Astrocyte of the cerebellum (primary cell): ENCODE data around the gene STAMBPL1.
"Not testable (repeated sequence)": the region's sequence is repeated elsewhere in the genome, so short reads cannot be mapped to it uniquely, and the experiment has no call there.

Experiments used
- DNase-seq: peaks from one replicate; pipeline ENCODE4 v3.0.0-alpha.2; 2011; ENCODE audit warnings: low read depth
- H3K4me3 ChIP-seq: 2 replicates; pipeline ENCODE4 v1.5.1; 2011; ENCODE audit warnings: mild to moderate bottlenecking, low read depth, low read length, moderate library complexity
- CTCF ChIP-seq: IDR thresholded peaks from 2 replicates; pipeline ENCODE4 v1.5.1; 2012; ENCODE audit warnings: low read length, low read depth, moderate library complexity, mild to moderate bottlenecking; ENCODE audit errors: missing control alignments
- in situ Hi-C: cut with HindIII; loops from 2 replicates; pipeline ENCODE4 v1.10.0; 2017; ENCODE audit warnings: low sequenced_read_pairs

STAMBPL1 gene

GRCh38 chr10:88877298-88877697 lies 2.7 kb upstream of the STAMBPL1 start:
- no peak overlapping the region for H3K4me3 ChIP-seq
- no peak for TF ChIP-seq CTCF
- in situ Hi-C loops: no loop called here
- DNase-seq: no peak

- peak; percentile 32 for TF ChIP-seq CTCF
- peak overlapping the region; percentile 80 for H3K4me3 ChIP-seq
- peak; percentile 41 for DNase-seq
- in situ Hi-C loops: no loop called here
These were observed 434 bp downstream of the STAMBPL1 start for GRCh38 chr10:88880282-88881076.

GRCh38 chr10:88881320-88881719 lies 1.3 kb downstream of the STAMBPL1 start:
- DNase-seq: no peak
- in situ Hi-C loops: no loop called here
- TF ChIP-seq CTCF: no peak
- H3K4me3 ChIP-seq: peak overlapping the region; percentile 80

- no peak for TF ChIP-seq CTCF
- in situ Hi-C loops: no loop called here
- DNase-seq: no peak
- peak overlapping the region; percentile 80 for H3K4me3 ChIP-seq
These were observed 2.0 kb downstream of the STAMBPL1 start for GRCh38 chr10:88881922-88882645.

- in situ Hi-C loops, H3K4me3 ChIP-seq: not testable (repeated sequence)
- DNase-seq: peak; percentile 36
These were observed 2.8 kb downstream of the STAMBPL1 start for GRCh38 chr10:88882646-88883447.

- in situ Hi-C loops: no loop called here
- no peak for DNase-seq
- no peak overlapping the region for H3K4me3 ChIP-seq
- no peak for TF ChIP-seq CTCF
These were observed 3.4 kb downstream of the STAMBPL1 start for GRCh38 chr10:88883448-88883809.
